ENCODE data around the gene CACNA2D1. TPM values are rescaled to one million over a fixed set of nuclear protein-coding genes. Genes with fewer than 3 reads are reported as not detected.
"Not testable (repeated sequence)": the region's sequence is repeated elsewhere in the genome, so short reads cannot be mapped to it uniquely, and the experiment has no call there.

Gene CACNA2D1
- polyA plus RNA-seq, 1 donor = 33.9 TPM

DNA sequence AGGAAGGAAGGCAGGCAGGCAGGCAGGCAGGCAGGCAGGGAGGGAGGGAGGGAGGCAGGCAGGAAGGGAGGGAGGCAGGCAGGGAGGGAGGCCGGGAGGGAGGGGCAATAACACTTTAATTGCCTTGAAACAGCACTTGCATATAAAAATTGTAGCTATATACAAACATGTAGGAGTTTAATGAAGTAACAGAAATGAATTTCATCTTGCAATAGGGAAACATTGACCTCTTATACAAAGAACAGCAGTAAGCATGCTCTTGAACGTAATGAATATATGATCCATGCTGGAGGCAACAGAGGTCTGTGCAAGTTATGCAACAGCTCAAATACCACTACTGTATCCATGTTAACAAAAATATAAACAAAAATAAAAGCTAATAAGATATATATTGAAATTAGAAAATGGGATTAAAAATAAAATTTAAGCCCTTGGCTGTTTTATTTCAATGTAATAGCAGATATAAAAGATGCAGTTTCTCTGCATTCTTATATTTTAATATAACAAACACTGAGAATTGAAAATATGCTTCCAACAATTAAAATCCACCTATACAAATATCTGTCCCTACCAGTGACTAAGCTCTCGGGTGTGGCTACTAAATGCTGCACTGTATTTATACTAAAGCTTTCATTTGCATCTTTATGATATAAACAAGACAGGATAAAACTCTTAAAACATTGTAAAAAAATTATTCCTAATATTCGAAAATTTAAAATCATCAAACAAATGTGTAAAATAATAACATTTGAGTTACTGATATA lies 50.3 kb downstream of the CACNA2D1 start:
- no peak for DNase-seq

DNA sequence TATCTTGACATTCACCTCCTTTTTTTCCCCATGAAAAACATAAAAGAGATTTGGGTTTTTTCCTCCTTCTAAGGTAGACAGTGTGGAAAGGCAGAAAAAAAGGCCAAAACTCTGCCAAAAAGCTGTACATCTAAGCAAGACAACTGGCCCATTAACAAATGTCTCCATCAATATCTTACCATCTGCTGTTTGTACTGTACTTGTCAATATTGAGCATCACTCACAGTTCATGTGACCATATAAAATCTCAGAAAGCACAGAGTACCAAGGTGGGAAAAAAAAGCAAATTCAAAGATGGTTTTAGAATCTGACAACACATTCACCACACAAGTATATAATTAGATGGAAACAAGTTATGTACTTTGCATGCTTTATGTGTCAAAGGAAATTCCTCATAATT lies 52.6 kb downstream of the CACNA2D1 start:
- DNase-seq = no peak

DNA sequence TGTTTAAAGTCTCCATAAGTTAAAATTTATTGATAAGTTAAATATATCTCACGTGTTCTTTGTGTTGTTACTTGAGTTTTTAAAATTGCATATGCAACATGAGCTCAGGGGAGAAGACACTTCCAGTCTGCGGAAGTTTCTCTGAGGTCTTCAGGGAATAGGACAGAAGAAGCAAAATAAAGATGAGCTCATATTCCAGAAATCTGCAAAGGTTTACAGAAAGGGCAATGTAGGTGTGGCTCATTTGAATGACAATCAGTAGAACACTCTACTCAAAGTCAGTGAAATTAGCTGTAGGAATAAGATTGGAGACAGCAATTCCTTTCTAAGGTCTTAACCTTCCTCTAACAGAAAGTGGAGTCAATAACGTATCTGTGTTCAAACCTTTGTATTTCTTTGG lies 53.7 kb downstream of the CACNA2D1 start:
- no peak for DNase-seq

DNA sequence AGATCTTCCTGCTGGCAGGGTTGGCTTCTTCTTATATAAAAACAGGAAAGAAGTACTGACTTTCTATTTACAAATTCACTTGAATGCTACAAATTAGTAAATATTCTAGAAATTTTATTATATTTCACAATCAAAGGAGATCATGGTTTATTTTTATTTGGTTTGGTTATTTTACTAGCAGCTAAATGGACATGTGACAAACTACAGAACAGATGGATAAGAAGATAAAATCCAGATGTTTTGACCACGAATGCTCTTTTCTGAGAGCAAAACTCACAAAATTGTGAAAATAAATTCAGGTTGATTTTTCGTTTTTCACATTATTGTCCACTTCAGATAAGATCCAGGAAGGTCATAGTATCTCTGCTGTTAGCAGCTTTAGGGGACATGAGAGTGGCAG lies 55.4 kb downstream of the CACNA2D1 start:
- DNase-seq = no peak

DNA sequence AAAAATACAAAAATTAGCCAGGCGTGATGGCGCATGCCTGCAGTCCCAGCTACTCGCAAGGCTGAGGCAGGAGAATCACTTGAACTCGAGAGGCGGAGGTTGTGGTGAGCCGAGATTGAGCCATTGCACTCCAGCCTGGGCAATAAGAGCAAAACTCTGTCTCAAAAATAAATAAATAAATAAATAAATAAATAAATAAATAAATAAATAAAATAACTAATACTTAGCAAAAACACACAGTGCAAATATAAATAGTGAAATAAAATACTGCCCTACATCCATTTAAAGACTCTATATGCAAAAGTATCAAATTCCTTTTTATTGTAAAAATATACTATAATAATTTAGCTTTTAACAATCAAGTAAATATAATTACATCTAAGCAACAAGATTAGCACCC lies 57.0 kb downstream of the CACNA2D1 start:
- not testable (repeated sequence) for DNase-seq

DNA sequence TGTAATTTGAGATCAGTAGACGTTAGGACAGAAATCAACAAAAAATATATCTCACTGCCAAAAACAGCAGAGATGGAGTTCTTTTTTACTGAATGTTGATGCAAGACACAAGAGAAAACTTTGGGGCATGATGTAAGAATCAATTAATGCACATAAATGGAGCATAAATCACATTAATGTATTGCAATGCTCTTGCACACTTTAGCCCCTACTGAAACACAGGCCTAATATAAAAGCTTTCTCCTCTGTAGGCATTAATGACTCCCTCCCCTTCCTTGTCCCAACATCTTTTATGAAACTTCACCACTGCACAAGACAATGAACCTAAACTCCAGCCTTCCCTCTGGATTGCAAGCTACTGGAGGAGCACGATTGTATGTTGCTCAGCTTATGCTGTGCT lies 58.8 kb downstream of the CACNA2D1 start:
- no peak for DNase-seq

DNA sequence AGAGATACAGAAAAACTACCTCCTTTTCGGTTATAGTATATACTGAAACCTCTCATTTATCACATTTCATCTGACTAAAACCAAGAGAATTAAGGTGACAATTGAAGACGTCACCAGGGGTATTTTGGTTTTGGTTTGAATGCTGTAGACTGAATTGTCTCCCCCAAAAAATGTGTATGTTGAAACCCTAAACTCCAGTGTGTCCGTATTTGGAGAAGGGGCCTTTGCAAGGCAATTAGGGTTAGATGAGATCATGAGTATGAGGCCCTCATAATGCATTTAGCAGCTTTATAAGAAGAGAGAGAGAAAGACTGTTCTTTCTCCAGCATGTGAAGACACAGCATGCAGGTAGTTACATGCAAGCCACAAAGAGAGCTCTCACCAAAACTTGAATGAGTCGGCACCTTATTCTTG lies 59.5 kb downstream of the CACNA2D1 start:
- no peak for DNase-seq

DNA sequence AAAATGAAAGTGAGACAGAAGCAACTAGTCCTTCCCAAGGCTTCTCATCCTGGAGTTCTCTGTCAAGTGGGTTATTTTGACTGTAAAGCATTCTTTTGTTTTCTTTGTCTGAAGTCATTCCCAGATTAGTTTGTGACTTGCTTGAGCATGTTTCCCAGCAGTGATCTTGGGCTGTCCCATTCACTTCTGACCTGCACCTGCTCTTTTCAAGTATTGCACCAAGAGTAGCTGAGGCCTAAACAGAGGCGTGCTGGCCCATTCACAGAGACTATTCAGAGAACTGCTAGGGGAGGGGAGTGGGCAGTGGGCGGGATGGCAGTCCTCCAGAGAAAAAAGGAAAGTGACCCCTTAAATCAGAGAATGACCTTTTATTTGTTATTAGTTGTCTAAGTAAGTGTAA lies 61.3 kb downstream of the CACNA2D1 start:
- DNase-seq = no peak

DNA sequence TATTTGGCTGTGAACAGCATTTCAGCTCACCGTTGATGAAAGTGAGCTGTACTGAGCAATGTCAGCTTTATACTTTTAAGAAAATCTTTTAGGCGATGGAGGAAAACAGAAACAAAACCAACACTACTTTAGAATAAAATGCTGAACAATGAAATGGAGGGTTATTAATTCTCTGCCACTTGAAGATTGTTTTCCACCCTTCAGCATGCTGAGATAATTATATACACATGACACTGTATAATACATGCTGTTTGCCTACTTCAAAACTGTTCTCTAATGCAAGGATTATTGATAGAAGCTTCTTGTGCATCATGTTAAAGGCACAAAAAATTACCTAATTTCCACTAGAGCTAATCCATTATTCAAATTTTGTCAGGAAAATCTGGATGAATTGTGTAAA lies 66.8 kb downstream of the CACNA2D1 start:
- no peak for DNase-seq

DNA sequence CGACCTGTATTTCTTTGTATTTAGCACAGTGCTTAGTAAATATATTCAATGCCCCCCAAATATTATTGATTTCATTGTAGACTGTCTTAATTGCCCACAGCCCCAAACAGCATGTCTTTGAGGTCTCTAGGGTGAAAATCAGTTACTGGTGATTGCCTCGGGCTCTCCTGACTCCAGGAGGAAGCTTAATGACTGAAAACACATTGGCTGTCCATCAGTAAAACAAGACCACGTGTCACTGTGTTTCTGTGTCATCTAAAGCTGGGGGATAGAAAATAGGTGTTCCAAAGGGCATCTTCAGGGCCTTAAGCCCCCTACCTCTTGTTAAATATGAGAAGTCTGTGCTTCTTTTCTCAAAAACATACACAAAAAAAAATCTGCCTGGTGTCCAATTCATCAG lies 67.9 kb downstream of the CACNA2D1 start:
- DNase-seq = no peak

DNA sequence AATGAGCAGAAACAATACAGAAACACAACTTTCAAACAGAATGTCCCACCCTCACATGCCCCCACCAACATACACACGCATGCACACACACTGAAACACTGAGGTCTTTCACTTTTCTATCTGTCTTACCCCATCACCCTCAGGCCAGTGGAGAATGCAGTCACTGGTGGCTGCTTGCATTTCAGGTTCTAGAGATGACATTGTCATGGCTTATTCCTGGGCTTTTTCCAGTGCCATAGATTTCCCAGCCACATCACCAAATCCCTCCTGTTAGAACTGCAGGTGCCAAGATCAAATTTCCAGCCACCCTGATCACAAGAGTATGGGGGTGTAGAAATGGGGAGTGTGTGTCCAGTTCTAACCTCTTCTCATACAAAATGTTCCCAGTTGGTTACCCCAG lies 68.4 kb downstream of the CACNA2D1 start:
- no peak for DNase-seq

DNA sequence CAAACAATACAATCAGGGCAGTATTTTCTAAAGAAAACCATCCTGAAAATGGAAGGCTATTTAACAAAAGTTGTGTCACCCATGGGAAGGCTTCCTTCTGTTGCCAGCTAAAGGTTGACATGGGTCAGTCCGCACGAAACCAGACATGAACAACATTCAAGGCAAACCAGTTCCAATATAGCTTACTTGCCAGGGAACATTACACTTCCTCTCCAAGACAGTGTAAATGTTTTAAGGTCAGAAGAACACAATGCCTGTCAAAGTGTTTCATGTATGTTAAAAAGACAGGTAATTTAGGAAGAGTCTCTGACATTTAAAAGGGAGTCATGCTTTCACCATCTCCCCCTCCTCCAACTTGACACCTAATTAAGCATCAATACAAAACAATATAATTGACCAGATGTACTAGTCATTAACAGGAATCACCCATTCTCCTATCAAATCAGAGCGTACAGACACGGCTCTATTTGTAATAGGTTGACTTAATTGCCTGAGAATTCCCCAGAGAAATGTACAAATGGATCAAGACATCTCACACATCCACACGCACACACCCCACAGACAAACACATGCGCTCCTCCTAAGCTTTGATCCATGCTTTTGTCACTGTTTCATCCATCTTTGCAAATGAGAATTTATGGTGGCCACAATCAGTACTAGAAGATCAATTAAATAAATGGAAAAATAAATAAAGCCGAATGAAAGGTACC lies 69.5 kb downstream of the CACNA2D1 start:
- no peak for DNase-seq

DNA sequence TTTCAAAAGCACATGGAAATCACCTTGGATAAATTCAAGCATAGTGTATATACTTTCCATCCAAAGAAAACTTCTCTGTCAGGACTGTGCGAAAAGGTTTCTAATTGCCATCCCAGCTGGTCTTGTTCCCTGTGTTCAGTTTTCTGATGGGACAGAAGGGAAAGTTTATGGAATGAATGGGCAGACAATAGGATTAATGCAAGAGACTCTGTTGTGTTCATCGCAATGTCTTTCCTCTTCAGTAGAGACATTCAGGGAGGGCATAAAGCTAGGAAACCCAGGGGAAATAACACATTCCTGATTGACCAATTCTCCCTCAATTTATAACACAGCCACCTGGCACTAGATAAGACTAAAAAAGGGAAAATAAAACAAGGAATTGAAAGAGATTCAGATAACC lies 78.9 kb downstream of the CACNA2D1 start:
- no peak for DNase-seq

DNA sequence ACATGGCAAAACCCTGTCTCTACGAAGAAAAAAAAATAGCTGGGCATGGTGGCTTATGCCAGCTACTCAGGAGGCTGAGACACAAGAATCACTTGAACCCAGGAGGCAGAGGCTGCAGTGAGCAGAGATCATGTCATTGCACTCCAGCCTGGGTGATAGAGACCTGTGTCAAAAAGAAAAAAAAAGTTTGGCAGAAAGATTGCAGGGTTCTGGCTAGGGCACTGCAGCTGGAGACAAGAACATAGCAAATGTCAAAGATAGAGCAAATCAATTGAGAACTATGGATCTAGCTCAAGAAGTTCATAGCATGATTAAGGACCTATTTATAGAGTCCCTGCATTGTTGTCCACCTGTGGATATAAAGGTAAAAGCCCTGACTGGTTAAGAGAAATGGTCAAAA lies 79.5 kb downstream of the CACNA2D1 start:
- DNase-seq = no peak

DNA sequence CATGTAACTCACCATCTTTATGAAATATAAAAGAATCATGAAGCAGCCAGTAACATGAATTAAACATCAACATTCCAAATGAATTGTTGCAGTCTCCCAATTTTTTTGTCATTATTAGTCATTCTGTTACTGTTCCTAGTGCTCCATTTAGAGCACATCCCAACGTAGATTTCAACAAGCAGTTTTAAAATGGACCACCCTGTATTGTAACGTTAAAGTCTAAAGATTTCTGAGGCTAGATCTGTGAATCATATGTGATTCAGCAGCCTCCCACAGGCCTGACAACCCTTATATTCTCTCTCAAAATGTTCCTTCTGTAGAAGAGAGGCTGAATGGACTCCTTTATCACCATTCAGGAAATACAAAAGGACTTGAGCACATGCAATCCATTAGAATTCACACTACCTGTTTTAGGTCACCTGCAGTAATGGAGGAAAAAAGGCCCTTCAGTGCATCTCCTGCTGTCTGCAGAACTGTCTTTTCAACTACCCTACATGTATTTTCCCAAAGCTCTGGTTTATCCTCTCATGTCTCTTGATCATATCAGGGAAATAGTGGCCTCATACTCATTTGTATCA lies 81.4 kb downstream of the CACNA2D1 start:
- no peak for DNase-seq

DNA sequence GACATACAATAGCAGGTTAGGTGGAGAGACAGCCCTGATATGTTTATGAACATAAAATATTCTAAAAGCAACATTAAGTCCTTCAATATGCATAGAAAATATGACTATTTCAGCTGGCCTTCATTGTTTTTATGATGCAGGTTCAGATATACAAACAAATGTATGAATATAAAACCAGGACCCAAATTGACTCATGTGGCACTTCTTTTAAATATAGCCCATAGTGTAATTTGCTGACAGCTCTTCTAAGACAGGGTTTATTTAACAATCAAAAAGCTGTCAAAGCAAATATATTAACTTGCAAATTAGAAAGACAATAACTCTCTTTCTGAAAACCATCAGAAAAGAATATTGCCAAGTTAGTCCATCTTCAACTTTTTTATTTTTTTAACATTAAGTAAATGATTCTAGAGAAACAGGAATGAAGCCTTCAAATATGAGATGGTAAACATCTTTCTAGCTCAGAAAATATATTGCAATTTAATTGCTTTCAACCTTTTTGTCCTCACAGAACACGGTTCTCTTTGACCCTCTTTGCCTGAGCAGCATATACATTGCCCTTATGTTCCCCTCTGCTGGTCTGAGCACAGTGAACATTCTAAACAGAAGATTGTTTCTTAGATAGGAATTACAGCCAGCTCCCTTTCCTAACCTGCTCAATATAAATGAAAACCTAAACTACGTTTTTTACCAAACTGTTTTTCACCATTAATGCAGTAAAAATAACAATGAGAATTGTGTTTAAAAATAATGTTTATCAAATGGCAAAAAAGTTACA lies 82.8 kb downstream of the CACNA2D1 start:
- DNase-seq = no peak

DNA sequence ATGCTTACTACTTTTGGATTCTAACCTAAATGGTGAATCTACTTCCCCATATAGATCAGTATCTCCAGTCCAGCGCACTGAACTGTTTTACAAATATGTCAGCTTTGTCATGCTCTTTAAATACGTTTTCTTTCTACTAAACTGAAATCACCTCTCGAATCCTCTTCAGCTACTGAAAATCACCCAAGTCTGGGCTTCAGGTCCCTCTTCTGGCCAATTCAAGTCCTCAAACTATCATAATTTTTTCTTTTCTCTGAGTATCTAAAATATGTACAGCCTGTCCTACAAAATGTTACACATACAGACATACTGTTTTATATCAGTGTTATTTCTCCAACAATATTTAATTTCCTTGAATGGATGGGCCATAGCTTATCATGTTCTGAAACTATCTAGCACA lies 84.2 kb downstream of the CACNA2D1 start:
- DNase-seq = no peak

DNA sequence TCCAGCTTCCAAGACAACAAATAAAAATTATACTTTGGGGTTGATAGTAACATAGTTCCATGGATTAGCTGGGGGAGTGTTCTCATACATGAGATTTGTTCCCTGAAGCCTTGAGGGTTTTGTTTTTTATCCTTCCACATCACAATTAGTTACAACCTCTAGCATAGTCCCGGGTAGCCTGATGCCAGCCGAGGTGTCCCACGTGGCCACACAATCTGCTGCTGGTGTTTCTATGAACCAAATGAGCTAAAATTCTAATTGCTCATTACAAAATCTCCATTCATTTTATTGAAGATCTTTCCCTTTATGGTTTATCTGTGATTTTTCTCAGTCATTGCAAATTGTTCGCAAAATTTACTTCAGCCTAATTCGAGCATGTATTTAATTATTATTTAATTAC lies 84.7 kb downstream of the CACNA2D1 start:
- no peak for DNase-seq

DNA sequence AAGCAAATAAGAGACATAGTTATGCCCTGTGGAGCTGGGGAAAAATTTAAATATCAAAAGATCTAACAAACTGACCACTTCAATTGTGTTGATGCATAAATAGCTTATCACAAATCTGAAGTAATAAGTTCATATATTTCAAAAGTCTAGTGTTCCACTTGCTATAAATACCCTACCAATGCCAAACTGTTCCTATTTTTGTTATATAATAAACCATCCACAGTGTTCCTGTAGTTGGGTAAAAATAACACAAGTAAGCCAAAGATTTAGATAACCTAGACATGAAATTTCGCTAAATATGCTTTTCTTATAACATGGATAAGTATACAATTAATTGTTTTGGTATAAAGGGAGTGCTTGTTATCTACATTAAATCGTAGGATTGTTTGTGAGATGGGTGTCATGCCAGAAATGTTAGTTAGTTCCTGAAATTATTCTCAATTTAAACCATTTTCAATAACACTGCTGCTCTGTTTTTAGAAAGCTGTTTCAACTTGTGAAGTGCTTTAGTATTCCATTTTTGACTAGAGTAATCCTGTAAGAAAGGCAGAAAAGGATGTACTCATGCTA lies 85.5 kb downstream of the CACNA2D1 start:
- DNase-seq = no peak

DNA sequence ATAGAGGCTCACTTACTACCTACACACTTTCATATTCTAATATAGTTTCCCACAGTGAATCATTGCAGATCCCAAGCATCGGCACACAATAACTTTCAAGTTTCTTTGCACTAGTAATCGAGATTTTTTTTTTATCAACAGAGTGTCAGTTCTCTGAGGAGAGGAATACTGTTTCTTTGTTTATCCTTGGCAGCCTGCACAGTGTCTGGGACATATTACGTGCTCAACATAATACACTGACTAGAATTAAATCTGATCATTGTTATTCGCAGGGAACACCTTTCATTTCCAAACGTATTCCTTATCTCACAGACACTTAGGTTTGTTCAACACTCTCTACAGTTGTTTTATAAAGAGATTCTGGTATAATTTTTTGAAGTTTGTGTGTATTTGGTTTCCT lies 95.3 kb downstream of the CACNA2D1 start:
- no peak for DNase-seq

DNA sequence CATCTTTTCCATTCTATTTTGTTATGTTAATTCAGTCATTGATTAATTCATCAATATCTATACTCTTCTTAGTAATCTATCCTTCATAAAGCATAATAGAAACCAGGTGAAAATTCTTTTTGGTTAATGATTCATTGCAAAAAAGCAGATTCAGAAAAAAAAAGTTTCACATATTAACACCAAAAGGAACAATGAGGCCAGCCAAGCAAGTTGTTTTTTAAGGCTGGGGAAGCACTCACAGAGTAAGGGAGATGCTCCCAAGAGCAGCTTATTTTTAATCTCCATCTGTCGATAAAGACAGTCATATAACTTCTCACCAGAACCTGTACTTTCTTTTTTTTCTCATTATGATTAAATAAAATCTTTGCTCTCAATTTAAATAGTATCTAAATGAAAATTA lies 95.8 kb downstream of the CACNA2D1 start:
- no peak for DNase-seq

DNA sequence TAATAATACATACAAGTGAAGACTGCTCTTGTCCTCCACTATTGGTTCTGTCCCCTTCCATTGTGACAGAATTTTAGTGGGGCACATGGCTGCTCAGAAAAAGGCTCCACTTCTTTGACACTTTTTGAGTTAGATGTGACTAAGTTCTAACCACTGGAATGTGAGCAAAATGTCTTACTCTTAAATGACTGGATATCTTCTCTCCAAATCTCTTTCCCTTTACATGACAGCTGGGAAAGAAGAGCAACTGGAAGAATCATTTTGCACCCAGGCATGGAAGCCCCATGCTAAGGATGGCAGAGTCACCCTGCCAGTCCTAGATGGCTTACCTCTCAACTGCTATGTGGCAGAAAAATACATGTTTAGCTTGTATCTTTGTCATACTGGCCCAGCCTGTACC lies 97.7 kb downstream of the CACNA2D1 start:
- no peak for DNase-seq
